Measurements from ENCODE around the gene TCF25. TPM values are rescaled to one million over a fixed set of nuclear protein-coding genes. Genes with fewer than 3 reads are reported as not detected.

TCF25 gene
- total and polyA plus RNA-seq, 5 donors from 2014 or later = 75.2 to 431 (median 78.5) TPM

DNA sequence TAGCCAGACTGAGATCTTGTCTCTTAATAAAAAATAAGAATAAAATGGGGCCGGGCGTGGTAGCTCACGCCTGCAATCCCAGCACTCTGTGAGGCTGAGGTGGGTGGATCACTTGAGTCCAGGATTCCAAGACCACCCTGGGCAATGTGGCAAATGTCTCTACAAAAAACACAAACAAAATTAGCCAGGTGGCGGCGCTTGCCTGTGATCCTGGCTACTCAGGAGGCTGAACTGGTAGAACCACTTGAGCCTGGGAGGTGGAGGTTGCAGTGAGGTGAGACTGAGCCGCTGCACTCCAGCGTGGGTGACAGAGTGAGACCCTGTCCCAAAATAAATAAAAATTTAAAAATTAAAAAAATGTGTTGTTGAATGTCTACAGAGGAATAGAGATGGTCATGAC, 72.3 kb downstream of the TCF25 start:
- ATAC-seq (ENCODE audit: low read depth in 2 of 2) = no peak
- peaks cover 18% of the 10 kb centered on the region for H3K4me1 ChIP-seq (ENCODE audit: control insufficient read depth, insufficient read depth, low read length, poor library complexity, severe bottlenecking)
- Mint-ChIP-seq H3K27ac (no peak overlapping the region), H3K36me3 (peaks cover 5% of the 10 kb centered on the region), H3K9me3 (no peaks in the 10 kb centered on the region), H3K4me1 (peaks cover 0 to 15% (median under 1%) of the 10 kb centered on the region in 4 donors), H3K4me3 (no peak overlapping the region), H3K27me3 (peaks cover 47% of the 10 kb centered on the region)
- peaks cover 7% of the 10 kb centered on the region for H3K27me3 ChIP-seq (ENCODE audit: control insufficient read depth, insufficient read depth, low read length)
- no peak overlapping the region for H3K4me3 ChIP-seq (ENCODE audit: low read depth, low read length)
- no peak for DNase-seq
- no peaks in the 10 kb centered on the region for H3K9me3 ChIP-seq (ENCODE audit: control insufficient read depth in 2 of 2, low read length in 2 of 2)
- H3K27ac ChIP-seq (ENCODE audit: insufficient read depth, low read length, poor library complexity, severe bottlenecking) = no peak overlapping the region
- no peaks in the 10 kb centered on the region for H3K36me3 ChIP-seq (ENCODE audit: control insufficient read depth, insufficient read depth, low read length)

DNA sequence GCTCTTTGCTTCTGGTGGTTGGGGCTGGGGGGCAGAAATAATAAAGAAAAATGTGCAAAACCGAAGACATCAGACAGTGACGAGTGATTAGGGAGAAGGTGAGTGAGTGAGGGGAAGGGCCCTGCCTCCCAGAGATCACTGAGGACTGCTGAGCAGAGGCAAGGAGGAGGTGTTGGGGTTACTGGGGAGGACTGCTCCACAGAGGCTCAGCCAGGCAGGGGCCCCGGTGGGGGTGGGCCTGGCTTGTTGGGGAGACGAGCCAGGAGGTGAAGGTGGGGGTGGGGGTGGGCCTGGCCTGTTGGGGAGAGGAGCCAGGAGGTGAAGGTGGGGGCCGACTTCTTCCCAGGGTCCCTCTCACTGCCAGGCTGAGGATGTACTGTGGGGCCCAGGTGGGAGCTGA, 73.1 kb downstream of the TCF25 start:
- peaks cover 47% of the 10 kb centered on the region for H3K27me3 Mint-ChIP-seq
- Histone ChIP-seq H3K36me3 (ENCODE audit: control insufficient read depth, insufficient read depth, low read length) (no peaks in the 10 kb centered on the region), H3K27ac (ENCODE audit: insufficient read depth, low read length, poor library complexity, severe bottlenecking) (no peak overlapping the region), H3K4me3 (ENCODE audit: low read depth, low read length) (no peak overlapping the region), H3K27me3 (ENCODE audit: control insufficient read depth, insufficient read depth, low read length) (peaks cover 7% of the 10 kb centered on the region), H3K4me1 (ENCODE audit: control insufficient read depth, insufficient read depth, low read length, poor library complexity, severe bottlenecking) (peaks cover 18% of the 10 kb centered on the region), H3K9me3 (ENCODE audit: control insufficient read depth in 2 of 2, low read length in 2 of 2) (no peaks in the 10 kb centered on the region)
- H3K36me3 Mint-ChIP-seq = peaks cover 5% of the 10 kb centered on the region
- no peak for DNase-seq
- peaks cover 0 to 15% (median under 1%) of the 10 kb centered on the region in 4 donors for H3K4me1 Mint-ChIP-seq
- no peak overlapping the region for H3K27ac Mint-ChIP-seq
- H3K4me3 Mint-ChIP-seq = peak overlapping the region in 3 of 4 donors; percentile 29 to 83 (median 78)
- no peaks in the 10 kb centered on the region for H3K9me3 Mint-ChIP-seq
- ATAC-seq (ENCODE audit: low read depth in 2 of 2) = no peak

DNA sequence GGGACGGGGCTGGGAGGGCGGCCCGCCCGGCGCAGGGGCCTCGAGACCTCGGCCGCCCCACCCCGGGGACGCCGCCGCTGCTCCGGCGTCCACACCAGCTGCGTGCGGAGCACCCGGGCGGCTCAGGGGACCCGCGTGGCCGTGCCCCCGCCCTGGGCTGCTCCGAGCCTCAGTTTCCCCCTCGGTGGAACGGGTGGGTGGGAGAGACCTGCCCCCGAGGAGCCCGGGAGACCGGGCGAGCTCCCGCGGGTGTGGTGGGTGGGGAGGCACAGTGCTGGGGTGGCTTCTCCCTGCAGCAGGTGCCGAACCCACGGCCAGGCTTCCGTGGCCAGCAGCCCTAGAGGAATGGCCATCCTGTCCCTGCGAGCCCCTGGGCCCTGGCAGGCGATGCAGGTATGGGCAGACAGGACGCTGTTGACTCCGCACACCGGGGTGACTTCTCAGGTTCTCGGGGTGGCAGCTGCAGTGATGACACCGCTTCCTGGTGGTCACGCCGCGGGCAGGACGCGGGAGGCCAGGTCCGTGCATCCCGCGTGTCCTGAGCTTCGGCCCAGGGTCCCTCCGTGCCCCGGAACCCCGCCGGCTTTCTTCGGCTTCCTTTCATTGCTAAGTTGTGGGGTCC, 75.8 kb downstream of the TCF25 start:
- H3K4me1 ChIP-seq (ENCODE audit: control insufficient read depth, insufficient read depth, low read length, poor library complexity, severe bottlenecking) = peaks cover 18% of the 10 kb centered on the region
- H3K27ac Mint-ChIP-seq = no peak overlapping the region
- peaks cover 5% of the 10 kb centered on the region for H3K36me3 Mint-ChIP-seq

DNA sequence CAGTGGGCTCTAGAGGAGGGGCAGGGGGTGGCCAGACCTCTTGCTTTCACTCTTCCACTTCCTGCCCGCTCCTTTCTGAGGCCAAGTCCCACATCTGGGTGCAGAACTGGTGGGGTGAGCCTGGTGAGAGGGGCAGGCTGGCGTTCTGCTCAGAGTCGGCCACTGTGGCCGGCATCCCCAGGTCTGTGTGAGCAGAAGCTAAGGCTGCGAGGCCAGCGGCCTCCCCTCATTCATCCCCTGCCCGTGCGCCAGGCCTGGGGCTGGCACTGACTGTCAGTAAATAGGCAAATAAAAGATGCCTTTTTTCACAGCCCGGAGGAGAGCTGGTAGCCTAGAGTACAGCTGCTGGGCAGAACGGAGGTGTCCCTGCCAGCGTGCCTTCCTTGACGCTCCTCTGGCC, 76.4 kb downstream of the TCF25 start:
- Mint-ChIP-seq H3K36me3 (peaks cover 3% of the 10 kb centered on the region), H3K9me3 (no peaks in the 10 kb centered on the region), H3K27ac (no peak overlapping the region), H3K4me3 (peak overlapping the region; percentile 69 to 88 (median 86)), H3K4me1 (peaks cover 0 to 18% (median 3%) of the 10 kb centered on the region in 4 donors), H3K27me3 (peaks cover 31% of the 10 kb centered on the region)
- H3K27me3 ChIP-seq (ENCODE audit: control insufficient read depth, insufficient read depth, low read length) = peaks cover 3% of the 10 kb centered on the region
- no peak for DNase-seq
- H3K4me3 ChIP-seq (ENCODE audit: low read depth, low read length) = no peak overlapping the region
- no peak for ATAC-seq (ENCODE audit: low read depth in 2 of 2)
- no peak overlapping the region for H3K27ac ChIP-seq (ENCODE audit: insufficient read depth, low read length, poor library complexity, severe bottlenecking)
- H3K9me3 ChIP-seq (ENCODE audit: control insufficient read depth in 2 of 2, low read length in 2 of 2) = no peaks in the 10 kb centered on the region
- H3K4me1 ChIP-seq (ENCODE audit: control insufficient read depth, insufficient read depth, low read length, poor library complexity, severe bottlenecking) = peaks cover 18% of the 10 kb centered on the region
- H3K36me3 ChIP-seq (ENCODE audit: control insufficient read depth, insufficient read depth, low read length) = no peaks in the 10 kb centered on the region

More for the DNA sequence above, 75.8 kb downstream of the TCF25 start:
- Mint-ChIP-seq H3K9me3 (no peaks in the 10 kb centered on the region), H3K4me3 (peak overlapping the region; percentile 69 to 88 (median 86)), H3K4me1 (peaks cover 0 to 18% (median 2%) of the 10 kb centered on the region in 4 donors), H3K27me3 (peaks cover 31% of the 10 kb centered on the region)
- H3K9me3 ChIP-seq (ENCODE audit: control insufficient read depth in 2 of 2, low read length in 2 of 2) = no peaks in the 10 kb centered on the region
- no peak overlapping the region for H3K4me3 ChIP-seq (ENCODE audit: low read depth, low read length)
- H3K27ac ChIP-seq (ENCODE audit: insufficient read depth, low read length, poor library complexity, severe bottlenecking) = no peak overlapping the region
- H3K36me3 ChIP-seq (ENCODE audit: control insufficient read depth, insufficient read depth, low read length) = no peaks in the 10 kb centered on the region
- DNase-seq (no peak), ATAC-seq (ENCODE audit: low read depth in 2 of 2) (no peak)
- peaks cover 4% of the 10 kb centered on the region for H3K27me3 ChIP-seq (ENCODE audit: control insufficient read depth, insufficient read depth, low read length)

- no peaks in the 10 kb centered on the region for H3K27me3 ChIP-seq (ENCODE audit: control insufficient read depth, insufficient read depth, low read length)
- peak overlapping the region; percentile 55 to 85 (median 76) for H3K4me3 Mint-ChIP-seq
- H3K27ac Mint-ChIP-seq = no peak overlapping the region
These were observed 78.1 kb downstream of the TCF25 start for GRCh38 chr16:89951509-89951908.

DNA sequence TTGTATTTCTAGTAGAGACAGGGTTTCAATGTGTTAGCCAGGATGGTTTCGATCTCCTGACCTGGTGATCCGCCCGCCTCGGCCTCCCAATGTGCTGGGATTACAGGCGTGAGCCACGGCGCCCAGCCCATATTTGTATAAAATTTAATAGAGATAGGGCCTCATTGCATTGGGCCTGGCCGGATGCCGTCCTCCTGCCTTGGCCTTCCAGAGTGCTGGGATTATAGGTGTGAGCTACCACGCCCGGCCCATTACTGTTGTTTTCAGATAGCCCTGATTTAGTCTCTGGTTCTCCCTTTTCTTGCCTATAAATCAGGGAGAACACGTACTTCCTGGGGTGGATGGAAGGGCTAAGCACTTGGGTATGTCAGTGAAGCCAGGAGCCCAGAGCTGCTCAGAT, 78.7 kb downstream of the TCF25 start:
- no peak overlapping the region for H3K27ac Mint-ChIP-seq
- peaks cover 16% of the 10 kb centered on the region for H3K27me3 Mint-ChIP-seq
- Histone ChIP-seq H3K36me3 (ENCODE audit: control insufficient read depth, insufficient read depth, low read length) (no peaks in the 10 kb centered on the region), H3K4me3 (ENCODE audit: low read depth, low read length) (no peak overlapping the region), H3K4me1 (ENCODE audit: control insufficient read depth, insufficient read depth, low read length, poor library complexity, severe bottlenecking) (peaks cover 18% of the 10 kb centered on the region), H3K9me3 (ENCODE audit: control insufficient read depth in 2 of 2, low read length in 2 of 2) (no peaks in the 10 kb centered on the region), H3K27ac (ENCODE audit: insufficient read depth, low read length, poor library complexity, severe bottlenecking) (no peak overlapping the region), H3K27me3 (ENCODE audit: control insufficient read depth, insufficient read depth, low read length) (no peaks in the 10 kb centered on the region)
- peak overlapping the region in 1 of 4 donors; percentile 27 for H3K4me3 Mint-ChIP-seq
- no peaks in the 10 kb centered on the region for H3K9me3 Mint-ChIP-seq
- ATAC-seq (ENCODE audit: low read depth in 2 of 2) = no peak
- H3K4me1 Mint-ChIP-seq = peaks cover 0 to 18% (median 3%) of the 10 kb centered on the region in 4 donors
- H3K36me3 Mint-ChIP-seq = peaks cover 3% of the 10 kb centered on the region
- no peak for DNase-seq

More at GRCh38 chr16:89951509-89951908, 78.1 kb downstream of the TCF25 start:
- peaks cover 0 to 18% (median 3%) of the 10 kb centered on the region in 4 donors for H3K4me1 Mint-ChIP-seq
- DNase-seq (no peak), ATAC-seq (ENCODE audit: low read depth in 2 of 2) (no peak)
- H3K9me3 Mint-ChIP-seq = no peaks in the 10 kb centered on the region
- H3K27ac ChIP-seq (ENCODE audit: insufficient read depth, low read length, poor library complexity, severe bottlenecking) = no peak overlapping the region
- peaks cover 18% of the 10 kb centered on the region for H3K4me1 ChIP-seq (ENCODE audit: control insufficient read depth, insufficient read depth, low read length, poor library complexity, severe bottlenecking)
- H3K36me3 ChIP-seq (ENCODE audit: control insufficient read depth, insufficient read depth, low read length) = no peaks in the 10 kb centered on the region
- no peaks in the 10 kb centered on the region for H3K9me3 ChIP-seq (ENCODE audit: control insufficient read depth in 2 of 2, low read length in 2 of 2)
- no peak overlapping the region for H3K4me3 ChIP-seq (ENCODE audit: low read depth, low read length)
- H3K27me3 Mint-ChIP-seq = peaks cover 22% of the 10 kb centered on the region
- H3K36me3 Mint-ChIP-seq = peaks cover 3% of the 10 kb centered on the region

GRCh38 chr16:89952551-89952950, 79.2 kb downstream of the TCF25 start:
- H3K36me3 Mint-ChIP-seq = peaks cover 3% of the 10 kb centered on the region
- no peak overlapping the region for H3K27ac Mint-ChIP-seq
- no peak for DNase-seq
- Histone ChIP-seq H3K27ac (ENCODE audit: insufficient read depth, low read length, poor library complexity, severe bottlenecking) (no peak overlapping the region), H3K4me3 (ENCODE audit: low read depth, low read length) (no peak overlapping the region), H3K9me3 (ENCODE audit: control insufficient read depth in 2 of 2, low read length in 2 of 2) (no peaks in the 10 kb centered on the region), H3K27me3 (ENCODE audit: control insufficient read depth, insufficient read depth, low read length) (no peaks in the 10 kb centered on the region), H3K36me3 (ENCODE audit: control insufficient read depth, insufficient read depth, low read length) (no peaks in the 10 kb centered on the region), H3K4me1 (ENCODE audit: control insufficient read depth, insufficient read depth, low read length, poor library complexity, severe bottlenecking) (peaks cover 15% of the 10 kb centered on the region)
- no peak overlapping the region for H3K4me3 Mint-ChIP-seq
- peaks cover 0 to 13% (median 3%) of the 10 kb centered on the region in 4 donors for H3K4me1 Mint-ChIP-seq
- H3K9me3 Mint-ChIP-seq = no peaks in the 10 kb centered on the region
- H3K27me3 Mint-ChIP-seq = peaks cover 12% of the 10 kb centered on the region
- no peak for ATAC-seq (ENCODE audit: low read depth in 2 of 2)
